HG03354 (cell line): ENCODE data around the gene ADK.

ENCODE experiments used
- ATAC-seq: cut with Tn5 transposase; IDR thresholded peaks from one replicate; pipeline ENCODE4 v1.9.1; 2021; ENCODE audit warnings: mild to moderate bottlenecking; ENCODE audit not compliant: unreplicated experiment, poor library complexity, severe bottlenecking

The ADK gene

GRCh38 chr10:74674927-74675326, 523.9 kb downstream of the ADK start:
- no peak for ATAC-seq

- no peak for ATAC-seq
Measured at GRCh38 chr10:74675484-74675883, 524.5 kb downstream of the ADK start.

- peak; percentile 86 for ATAC-seq
Measured at GRCh38 chr10:74677951-74678350, 526.9 kb downstream of the ADK start.

GRCh38 chr10:74681917-74682627, 531.1 kb downstream of the ADK start:
- ATAC-seq, result no peak

- ATAC-seq, result no peak
Measured at GRCh38 chr10:74683067-74683466, 532.0 kb downstream of the ADK start.

- ATAC-seq, result no peak
Measured at GRCh38 chr10:74683621-74684364, 532.8 kb downstream of the ADK start.

- no peak for ATAC-seq
Measured at GRCh38 chr10:74684462-74684861, 533.4 kb downstream of the ADK start.

GRCh38 chr10:74685564-74685963, 534.5 kb downstream of the ADK start:
- ATAC-seq, result no peak

GRCh38 chr10:74690393-74690792, 539.4 kb downstream of the ADK start:
- no peak for ATAC-seq

- ATAC-seq, result no peak
Measured at GRCh38 chr10:74691164-74691563, 540.1 kb downstream of the ADK start.

- ATAC-seq, result no peak
Measured at GRCh38 chr10:74704629-74705357, 553.8 kb downstream of the ADK start.

- ATAC-seq, result no peak
Measured at GRCh38 chr10:74705358-74705980, 554.4 kb downstream of the ADK start.

- ATAC-seq, result no peak
Measured at GRCh38 chr10:74706966-74707365, 555.9 kb downstream of the ADK start.

GRCh38 chr10:74708246-74708645, 557.2 kb downstream of the ADK start:
- no peak for ATAC-seq

- no peak for ATAC-seq
Measured at GRCh38 chr10:74718208-74718607, 567.2 kb downstream of the ADK start.

- no peak for ATAC-seq
Measured at GRCh38 chr10:74728225-74728624, 577.2 kb downstream of the ADK start.

GRCh38 chr10:74730246-74730645, 579.2 kb downstream of the ADK start:
- no peak for ATAC-seq

- no peak for ATAC-seq
Measured at GRCh38 chr10:74733612-74734011, 582.6 kb downstream of the ADK start.

GRCh38 chr10:74736029-74736428, 585.0 kb downstream of the ADK start:
- no peak for ATAC-seq

- no peak for ATAC-seq
Measured at GRCh38 chr10:74738052-74738451, 587.0 kb downstream of the ADK start.
